ENCODE measurements around the gene FHDC1. TPM values are rescaled to one million over a fixed set of nuclear protein-coding genes. Genes with fewer than 3 reads are reported as not detected.

Gene FHDC1
- total and polyA plus RNA-seq, 10 of the 15 experiments (the other 5 are each of a cell fraction or from before 2014, with no cell fraction given) = 0.04 to 0.12 (median 0.06) TPM; not detected in 3

DNA sequence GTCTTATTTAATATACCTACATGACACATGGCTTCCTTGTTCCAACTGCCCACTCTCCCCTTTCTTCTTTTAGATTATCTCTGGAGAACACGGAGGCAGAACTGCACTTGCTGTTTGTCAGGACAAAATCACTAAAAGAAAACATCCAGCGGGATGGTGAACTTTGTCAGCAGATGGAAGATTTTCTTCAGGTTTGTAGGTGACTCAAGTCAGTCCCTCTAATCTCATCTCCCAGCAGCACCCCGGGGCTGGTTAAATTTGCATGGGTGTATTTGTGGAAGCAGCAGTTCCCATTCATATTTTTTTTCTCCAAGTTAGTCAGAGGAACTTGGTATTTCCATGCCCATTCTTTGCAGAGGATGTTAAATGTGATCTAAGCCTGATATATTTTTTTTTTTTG lies 31.8 kb downstream of the FHDC1 start (continued):
- TF ChIP-seq, protein P1, sequence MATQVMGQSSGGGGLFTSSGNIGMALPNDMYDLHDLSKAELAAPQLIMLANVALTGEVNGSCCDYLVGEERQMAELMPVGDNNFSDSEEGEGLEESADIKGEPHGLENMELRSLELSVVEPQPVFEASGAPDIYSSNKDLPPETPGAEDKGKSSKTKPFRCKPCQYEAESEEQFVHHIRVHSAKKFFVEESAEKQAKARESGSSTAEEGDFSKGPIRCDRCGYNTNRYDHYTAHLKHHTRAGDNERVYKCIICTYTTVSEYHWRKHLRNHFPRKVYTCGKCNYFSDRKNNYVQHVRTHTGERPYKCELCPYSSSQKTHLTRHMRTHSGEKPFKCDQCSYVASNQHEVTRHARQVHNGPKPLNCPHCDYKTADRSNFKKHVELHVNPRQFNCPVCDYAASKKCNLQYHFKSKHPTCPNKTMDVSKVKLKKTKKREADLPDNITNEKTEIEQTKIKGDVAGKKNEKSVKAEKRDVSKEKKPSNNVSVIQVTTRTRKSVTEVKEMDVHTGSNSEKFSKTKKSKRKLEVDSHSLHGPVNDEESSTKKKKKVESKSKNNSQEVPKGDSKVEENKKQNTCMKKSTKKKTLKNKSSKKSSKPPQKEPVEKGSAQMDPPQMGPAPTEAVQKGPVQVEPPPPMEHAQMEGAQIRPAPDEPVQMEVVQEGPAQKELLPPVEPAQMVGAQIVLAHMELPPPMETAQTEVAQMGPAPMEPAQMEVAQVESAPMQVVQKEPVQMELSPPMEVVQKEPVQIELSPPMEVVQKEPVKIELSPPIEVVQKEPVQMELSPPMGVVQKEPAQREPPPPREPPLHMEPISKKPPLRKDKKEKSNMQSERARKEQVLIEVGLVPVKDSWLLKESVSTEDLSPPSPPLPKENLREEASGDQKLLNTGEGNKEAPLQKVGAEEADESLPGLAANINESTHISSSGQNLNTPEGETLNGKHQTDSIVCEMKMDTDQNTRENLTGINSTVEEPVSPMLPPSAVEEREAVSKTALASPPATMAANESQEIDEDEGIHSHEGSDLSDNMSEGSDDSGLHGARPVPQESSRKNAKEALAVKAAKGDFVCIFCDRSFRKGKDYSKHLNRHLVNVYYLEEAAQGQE (IDR thresholded peaks at IDR 0.05; ENCODE audit: low read depth, low read length) = no peak

DNA sequence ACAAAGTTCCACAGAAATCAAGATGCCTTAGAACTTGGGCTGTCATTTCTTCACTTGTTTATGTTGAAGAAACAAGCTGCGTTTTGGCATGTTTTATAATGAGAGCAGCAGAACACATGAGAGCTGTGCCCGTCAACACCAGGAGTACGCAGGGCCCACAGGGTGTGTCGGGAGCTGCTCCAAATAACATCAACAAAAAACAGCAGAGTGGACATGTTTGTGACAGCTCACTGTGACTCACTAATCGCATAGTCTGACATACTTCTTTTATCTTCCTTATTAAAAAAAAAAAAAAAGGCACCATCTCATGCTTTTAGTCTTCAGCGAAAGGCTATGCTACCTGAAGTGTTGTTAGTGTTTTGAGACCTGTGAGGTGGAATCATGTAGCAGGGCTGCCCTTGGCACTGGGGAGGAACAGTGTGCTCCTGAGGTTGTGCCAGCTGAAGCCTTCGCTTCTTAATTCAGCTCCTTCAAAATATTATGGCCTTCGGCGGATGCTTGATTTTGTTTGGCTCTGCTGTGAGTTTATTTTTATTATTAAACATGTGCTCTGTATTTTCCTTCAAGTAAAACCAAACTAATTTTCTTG lies 32.8 kb downstream of the FHDC1 start:
- no peak overlapping the region for H3K4me2 ChIP-seq (ENCODE audit: control insufficient read depth, insufficient read depth)
- DNase-seq (ENCODE audit: low read depth, low spot score) (no peak), FAIRE-seq (no peak), ATAC-seq (no peak)
- BruUV-seq (replicated peaks) = no TSS peak
- ChIA-PET SMC1A (ENCODE audit: uncharacterized antibody, unreplicated experiment) (no interaction called here), POLR2A (interaction anchor here (0.7 kb wide), 1 partner anchor 87 kb away, joined by 4 read pairs; no protein-coding TSS in a partner anchor), RAD21 (ENCODE audit: unreplicated experiment) (interaction anchor here (0.7 kb wide), 1 partner anchor 882 kb away, joined by 3 read pairs; no protein-coding TSS in a partner anchor), CTCF (interaction anchor here (0.6 to 0.7 kb wide), 3 partner anchors 28 to 827 kb away, joined by 3 read pairs; no protein-coding TSS in a partner anchor)
- TF ChIP-seq MXI1 (IDR thresholded peaks at IDR 0.05; ENCODE audit: low read depth, low read length) (no peak), HCFC1 (IDR thresholded peaks at IDR 0.05; ENCODE audit: low read length) (no peak), ESRRA (IDR thresholded peaks at IDR 0.05; ENCODE audit: low read length) (no peak), CBX5 (IDR thresholded peaks at IDR 0.05; ENCODE audit: low read depth) (no peak), GABPA (IDR thresholded peaks at IDR 0.05; ENCODE audit: low read depth) (no peak), E4F1 (IDR thresholded peaks at IDR 0.05; ENCODE audit: borderline replicate concordance, partially characterized antibody) (no peak)
- TF ChIP-seq, protein P2, sequence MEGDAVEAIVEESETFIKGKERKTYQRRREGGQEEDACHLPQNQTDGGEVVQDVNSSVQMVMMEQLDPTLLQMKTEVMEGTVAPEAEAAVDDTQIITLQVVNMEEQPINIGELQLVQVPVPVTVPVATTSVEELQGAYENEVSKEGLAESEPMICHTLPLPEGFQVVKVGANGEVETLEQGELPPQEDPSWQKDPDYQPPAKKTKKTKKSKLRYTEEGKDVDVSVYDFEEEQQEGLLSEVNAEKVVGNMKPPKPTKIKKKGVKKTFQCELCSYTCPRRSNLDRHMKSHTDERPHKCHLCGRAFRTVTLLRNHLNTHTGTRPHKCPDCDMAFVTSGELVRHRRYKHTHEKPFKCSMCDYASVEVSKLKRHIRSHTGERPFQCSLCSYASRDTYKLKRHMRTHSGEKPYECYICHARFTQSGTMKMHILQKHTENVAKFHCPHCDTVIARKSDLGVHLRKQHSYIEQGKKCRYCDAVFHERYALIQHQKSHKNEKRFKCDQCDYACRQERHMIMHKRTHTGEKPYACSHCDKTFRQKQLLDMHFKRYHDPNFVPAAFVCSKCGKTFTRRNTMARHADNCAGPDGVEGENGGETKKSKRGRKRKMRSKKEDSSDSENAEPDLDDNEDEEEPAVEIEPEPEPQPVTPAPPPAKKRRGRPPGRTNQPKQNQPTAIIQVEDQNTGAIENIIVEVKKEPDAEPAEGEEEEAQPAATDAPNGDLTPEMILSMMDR (IDR thresholded peaks at IDR 0.05 in 2 of 3, conservative IDR thresholded peaks at IDR 0.05 in 1 of 3; ENCODE audit: control insufficient read depth in 2 of 3, extremely low read depth in 1 of 3, insufficient read depth in 1 of 3, low read depth in 3 of 3, low read length in 3 of 3) = no peak
- 44% methylated on average over 9 of the region's 9 CpGs for WGBS (ENCODE audit: insufficient coverage, insufficient replicate concordance, low lambda C conversion rate, missing lambda C conversion rate)
- intact Hi-C loops (cut with micrococcal nuclease; ENCODE audit: unreplicated experiment) (no loop called here), in situ Hi-C loops (cut with MboI) (no loop called here)
- H3K9me3 ChIP-seq (replicated peaks; ENCODE audit: control insufficient read depth, insufficient read depth, low read length) = no peaks in the 10 kb centered on the region
- no peaks in the 10 kb centered on the region for H3K4me1 ChIP-seq (ENCODE audit: control insufficient read depth, insufficient read depth, low read length)
- H3K9ac ChIP-seq (ENCODE audit: control insufficient read depth, insufficient read depth, low read length) = no peak overlapping the region
- no peaks in the 10 kb centered on the region for H3K36me3 ChIP-seq (ENCODE audit: control insufficient read depth in 2 of 2, insufficient read depth in 2 of 2, low read length in 1 of 2)
- H3K79me2 ChIP-seq (ENCODE audit: control insufficient read depth, insufficient read depth, low read length) = no peaks in the 10 kb centered on the region
- no peaks in the 10 kb centered on the region for H4K20me1 ChIP-seq (ENCODE audit: control insufficient read depth, insufficient read depth)
- H2AFZ ChIP-seq (ENCODE audit: control insufficient read depth, low read depth, low read length) = no peak overlapping the region
- no peak overlapping the region for H3K27ac ChIP-seq (ENCODE audit: control insufficient read depth, insufficient read depth)
- H3K27me3 ChIP-seq (replicated peaks in 1 of 2; ENCODE audit: control insufficient read depth in 2 of 2, insufficient read depth in 2 of 2, low read length in 1 of 2) = no peaks in the 10 kb centered on the region; a peak in 1 of 4 replicates
- H3K4me3 ChIP-seq = no peak overlapping the region
